Upper lobe of left lung (tissue), 4 donors: ENCODE data around the gene SLFN5.

ENCODE experiments used
- POLR2A ChIP-seq, 4 donors: fragments of 450-650 bp; IDR thresholded peaks; one replicate each; pipeline ENCODE4 v1.5.1; 2016 to 2017; ENCODE audit warnings: antibody characterized with exemption in 4 of 4, mild to moderate bottlenecking in 2 of 4
- POLR2AphosphoS5 ChIP-seq, 2 donors: sonication (generic); formaldehyde crosslinking; IDR thresholded peaks; one replicate each; pipeline ENCODE4 v1.5.1; 2017; ENCODE audit warnings: antibody characterized with exemption in 2 of 2
- TF ChIP-seq, protein P1 (sequence below), 6 experiments: fragments of 450-650 bp in 4 of 6; fragments of 200-600 bp in 2 of 6; sonication (generic) in 2 of 6; IDR thresholded peaks; one replicate each; pipeline ENCODE4 v1.5.1; 2016 to 2019; ENCODE audit warnings: antibody characterized with exemption in 6 of 6

DNA sequence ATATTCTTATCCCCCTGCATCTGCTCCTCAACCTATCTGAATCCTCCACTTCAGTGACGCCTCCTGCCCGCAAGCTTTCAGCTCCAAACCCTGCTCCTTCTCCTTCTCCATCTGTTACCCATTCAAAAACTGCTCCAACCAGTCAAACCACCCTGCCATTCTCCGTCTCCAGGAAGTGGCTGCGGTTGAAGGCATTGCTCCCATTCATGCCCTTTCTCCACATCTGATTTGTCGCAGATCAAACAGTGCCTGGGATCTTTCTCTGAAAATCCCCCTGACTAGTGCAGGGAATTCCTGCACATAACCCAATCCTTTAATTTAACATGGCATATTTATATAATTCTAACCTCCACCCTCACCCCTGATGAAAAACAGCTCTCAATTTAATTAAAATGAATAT is 56.3 kb downstream of the SLFN5 start:
- TF ChIP-seq POLR2AphosphoS5 (IDR thresholded peaks at IDR 0.05) (no peak), POLR2A (IDR thresholded peaks at IDR 0.05) (no peak)
- TF ChIP-seq, protein P1, sequence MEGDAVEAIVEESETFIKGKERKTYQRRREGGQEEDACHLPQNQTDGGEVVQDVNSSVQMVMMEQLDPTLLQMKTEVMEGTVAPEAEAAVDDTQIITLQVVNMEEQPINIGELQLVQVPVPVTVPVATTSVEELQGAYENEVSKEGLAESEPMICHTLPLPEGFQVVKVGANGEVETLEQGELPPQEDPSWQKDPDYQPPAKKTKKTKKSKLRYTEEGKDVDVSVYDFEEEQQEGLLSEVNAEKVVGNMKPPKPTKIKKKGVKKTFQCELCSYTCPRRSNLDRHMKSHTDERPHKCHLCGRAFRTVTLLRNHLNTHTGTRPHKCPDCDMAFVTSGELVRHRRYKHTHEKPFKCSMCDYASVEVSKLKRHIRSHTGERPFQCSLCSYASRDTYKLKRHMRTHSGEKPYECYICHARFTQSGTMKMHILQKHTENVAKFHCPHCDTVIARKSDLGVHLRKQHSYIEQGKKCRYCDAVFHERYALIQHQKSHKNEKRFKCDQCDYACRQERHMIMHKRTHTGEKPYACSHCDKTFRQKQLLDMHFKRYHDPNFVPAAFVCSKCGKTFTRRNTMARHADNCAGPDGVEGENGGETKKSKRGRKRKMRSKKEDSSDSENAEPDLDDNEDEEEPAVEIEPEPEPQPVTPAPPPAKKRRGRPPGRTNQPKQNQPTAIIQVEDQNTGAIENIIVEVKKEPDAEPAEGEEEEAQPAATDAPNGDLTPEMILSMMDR (IDR thresholded peaks at IDR 0.05) = no peak
